Activated CD8-positive, alpha-beta memory T cell treated with anti-CD3 and anti-CD28 coated beads for 1 hour (primary cell): ENCODE data around the gene PTOV1.

Experiments
- DNase-seq, 2 donors: peaks; one replicate each; pipeline ENCODE4 v3.0.0-alpha.2; 2020; ENCODE audit warnings: low read depth in 1 of 2; ENCODE audit errors: extremely low read depth in 1 of 2

Gene PTOV1

GRCh38 chr19:49887037-49887664 is 36.2 kb downstream of the PTOV1 start:
- no peak for DNase-seq

- no peak for DNase-seq
Measured at GRCh38 chr19:49887665-49888509, 36.9 kb downstream of the PTOV1 start.

GRCh38 chr19:49888510-49888824 is 37.5 kb downstream of the PTOV1 start:
- DNase-seq, result no peak

- DNase-seq, result no peak
Measured at GRCh38 chr19:49889038-49889686, 38.2 kb downstream of the PTOV1 start.

GRCh38 chr19:49889687-49890348 is 38.9 kb downstream of the PTOV1 start:
- DNase-seq, result peak; percentile 38 to 63

- peak; percentile 21 to 55 for DNase-seq
Measured at GRCh38 chr19:49890349-49891311, 39.7 kb downstream of the PTOV1 start.

GRCh38 chr19:49891393-49891792 is 40.4 kb downstream of the PTOV1 start:
- DNase-seq, result no peak

- DNase-seq, result no peak
Measured at GRCh38 chr19:49892716-49893115, 41.8 kb downstream of the PTOV1 start.

GRCh38 chr19:49894011-49894664 is 43.2 kb downstream of the PTOV1 start:
- DNase-seq, result no peak

GRCh38 chr19:49894879-49895565 is 44.1 kb downstream of the PTOV1 start:
- DNase-seq, result no peak

- DNase-seq, result no peak
Measured at GRCh38 chr19:49895566-49896297, 44.8 kb downstream of the PTOV1 start.

- DNase-seq, result peak; percentile 19 to 41
Measured at GRCh38 chr19:49896863-49897621, 46.1 kb downstream of the PTOV1 start, which contains the start of gene IL4I1. TSS of gene IL4I1 (minus strand) at chr19:49896887. CDS start at chr19:49896160, 727 bp downstream.

- no peak for DNase-seq
Measured at GRCh38 chr19:49904136-49904535, 53.2 kb downstream of the PTOV1 start.

GRCh38 chr19:49906879-49907564 is 56.1 kb downstream of the PTOV1 start:
- DNase-seq, result no peak

GRCh38 chr19:49907745-49908446 is 56.9 kb downstream of the PTOV1 start:
- DNase-seq, result no peak
